K562 (cell line): ENCODE results near the gene ROMO1. TPM values are rescaled to one million over a fixed set of nuclear protein-coding genes. Genes with fewer than 3 reads are reported as not detected.
"Not testable (repeated sequence)": the region's sequence is repeated elsewhere in the genome, so short reads cannot be mapped to it uniquely, and the experiment has no call there.

Experiments used
- ATAC-seq: fragments of 200-7000 bp; cut with Tn5 transposase; 3 replicates; pipeline ENCODE4 v1.9.1; 2020; ENCODE audit warnings: moderate library complexity
- BruUV-seq: library from RNA; stranded (reverse); fragments of 400-500 nt; replicated peaks from 2 replicates; lab custom pipeline; 2021; lab: Mats Ljungman, UMichigan
- CTCF ChIA-PET: fragments of 300-600 bp; formaldehyde crosslinking; extraction: SDS; loops from one replicate; lab custom pipeline; 2021; ENCODE audit warnings: low intra/inter-chr PET ratio; lab: Yijun Ruan, JAX
- POLR2A ChIA-PET: fragments of 300-600, 350-650 bp; sonication (Branson Sonifier 250); formaldehyde crosslinking; extraction: SDS; loops from one replicate; lab custom pipeline; 2021; ENCODE audit warnings: antibody characterized with exemption, inconsistent platforms; lab: Yijun Ruan, JAX
- DNase-seq, 4 experiments: peaks; one replicate each; pipeline versions ENCODE4 v3.0.0 to v3.0.0-alpha.2; 2011 to 2018; ENCODE audit warnings: low spot score in 3 of 4, mixed read lengths in 3 of 4; ENCODE audit errors: extremely low read depth in 1 of 4
- FAIRE-seq: peaks from 2 replicates; lab custom pipeline; 2011; peaks lifted over from hg19 to GRCh38; lab: Jason Lieb, UNC
- H2AFZ ChIP-seq: 2 replicates; pipeline ENCODE4 v1.6.0; 2011; ENCODE audit warnings: low read depth, low read length, control low read depth, inconsistent platforms
- H3K27ac ChIP-seq: fragments of 200-600 bp; 3 replicates; pipeline ENCODE4 v1.8.0; 2011; ENCODE audit warnings: low read depth, mild to moderate bottlenecking, control low read depth, inconsistent platforms, low read length, moderate library complexity, mixed read lengths; ENCODE audit errors: extremely low read depth
- H3K27me3 ChIP-seq, 2 experiments: fragments of 300-600 bp in 1 of 2; 2 replicates in 1 of 2; 3 replicates in 1 of 2; pipeline versions ENCODE4 v1.6.0 to v1.8.0; 2011; ENCODE audit warnings: inconsistent platforms in 2 of 2, low read length in 2 of 2, mild to moderate bottlenecking in 1 of 2, mixed read lengths in 1 of 2, moderate library complexity in 1 of 2; ENCODE audit not compliant: control insufficient read depth in 2 of 2, insufficient read depth in 2 of 2
- H3K36me3 ChIP-seq: fragments of 300-600 bp; 3 replicates; pipeline ENCODE4 v1.8.0; 2011; ENCODE audit warnings: mild to moderate bottlenecking, low read length, inconsistent platforms; ENCODE audit not compliant: control insufficient read depth, insufficient read depth
- H3K4me1 ChIP-seq, 2 experiments: fragments of 200-600 bp in 1 of 2; replicated peaks in 1 of 2; 2 replicates in 1 of 2; 3 replicates in 1 of 2; pipeline versions ENCODE4 v1.5.1 to v1.8.0; 2011; ENCODE audit warnings: inconsistent platforms in 2 of 2, low read length in 2 of 2, mild to moderate bottlenecking in 1 of 2, mixed read lengths in 1 of 2, moderate library complexity in 1 of 2; ENCODE audit not compliant: control insufficient read depth in 2 of 2, insufficient read depth in 2 of 2
- H3K4me2 ChIP-seq: 2 replicates; pipeline ENCODE4 v1.6.1; 2011; ENCODE audit warnings: low read length, control low read depth, inconsistent platforms, mixed read lengths; ENCODE audit not compliant: insufficient read depth
- H3K4me3 ChIP-seq: fragments of 200-600 bp; sonication (generic), shearing (Covaris generic); 2 replicates; pipeline ENCODE4 v1.5.1; 2016; ENCODE audit warnings: control low read depth, inconsistent platforms
- H3K79me2 ChIP-seq: fragments of 200-600 bp; 3 replicates; pipeline ENCODE4 v1.8.0; 2011; ENCODE audit warnings: low read length, inconsistent platforms; ENCODE audit not compliant: control insufficient read depth, insufficient read depth
- H3K9ac ChIP-seq, 2 experiments: 2 replicates each; pipeline versions ENCODE4 v1.6.0 to v1.6.1; 2011; ENCODE audit warnings: low read depth in 2 of 2, low read length in 2 of 2, control low read depth in 1 of 2, inconsistent platforms in 1 of 2, mild to moderate bottlenecking in 1 of 2, mixed read lengths in 1 of 2; ENCODE audit not compliant: insufficient read depth in 1 of 2
- H3K9me1 ChIP-seq: one replicate; pipeline ENCODE4 v1.6.0; 2011; ENCODE audit warnings: inconsistent platforms, mild to moderate bottlenecking, low read length, moderate library complexity; ENCODE audit not compliant: control insufficient read depth, insufficient read depth
- H3K9me3 ChIP-seq: replicated peaks from 2 replicates; pipeline ENCODE4 v1.5.1; 2011; ENCODE audit warnings: low read depth, low read length, inconsistent platforms; ENCODE audit not compliant: control insufficient read depth, insufficient read depth
- H4K20me1 ChIP-seq: replicated peaks from 2 replicates; pipeline ENCODE4 v1.6.1; 2011; ENCODE audit warnings: low read length, inconsistent platforms, mixed read lengths; ENCODE audit not compliant: control insufficient read depth, insufficient read depth
- RBFOX2 ChIP-seq: fragments of 200-400 bp; formaldehyde crosslinking; IDR thresholded peaks from 2 replicates; pipeline ENCODE4 v1.6.1; 2017; ENCODE audit warnings: low read depth, mild to moderate bottlenecking, low read length, moderate library complexity
- WGBS: fragments of 100-300 bp; shearing (Covaris generic); methylation state at CpG from one replicate; pipeline ENCODE4 v1.1.6; 2016; ENCODE audit warnings: low coverage, mixed read lengths; ENCODE audit not compliant: insufficient coverage; ENCODE audit errors: missing lambda C conversion rate; 5-methylcytosine and 5-hydroxymethylcytosine counted together
- in situ Hi-C: fragments of 300-500 bp; cut with MboI; formaldehyde crosslinking; loops from 4 replicates; pipeline ENCODE4 v1.15.0; 2018; ENCODE audit warnings: inconsistent platforms, mixed read lengths
- intact Hi-C: fragments of 100-400 bp; cut with micrococcal nuclease; formaldehyde crosslinking; loops from 2 replicates; pipeline ENCODE4 v1.14.2; 2022
- polyA plus RNA-seq, 8 experiments: library from polyadenylated mRNA; depleted of rRNA in 4 of 8; stranded (reverse) in 5 of 8; unstranded in 3 of 8; fragments of >200 nt; fragmentation: Nextera tagmentation in 2 of 8; fragmentation: Illumina TruSeq in 1 of 8; extraction: Ambion mirVana in 2 of 8; extraction: Trizol in 1 of 8; gene quantifications; 2 replicates each; pipeline versions ENCODE4 v1.2.1 to v1.2.3, GENCODE V29; 2011 to 2014; ENCODE audit warnings: inconsistent platforms in 1 of 8, missing spikeins in 1 of 8
- total RNA-seq, 7 experiments: library from RNA; depleted of rRNA in 6 of 7; stranded (reverse); fragments of >200 nt in 6 of 7; fragmentation: Illumina TruSeq in 2 of 7; extraction: Trizol in 2 of 7; gene quantifications; 2 replicates each; pipeline versions ENCODE4 v1.2.1 to v1.2.3, GENCODE V29; 2011 to 2021; ENCODE audit warnings: low replicate concordance in 1 of 7
- TF ChIP-seq, protein P1 (sequence below): fragments of 250-450 bp; sonication (Bioruptor Pico); IDR thresholded peaks from 2 replicates; pipeline ENCODE4 v1.8.0; 2021; ENCODE audit warnings: borderline replicate concordance, mild to moderate bottlenecking, moderate library complexity; ENCODE audit not compliant: poor library complexity, severe bottlenecking

ROMO1 gene
- total and polyA plus RNA-seq, 9 of the 15 experiments (the other 6 are each of a cell fraction or from before 2014, with no cell fraction given), result 31.8 to 741 (median 226) TPM

DNA sequence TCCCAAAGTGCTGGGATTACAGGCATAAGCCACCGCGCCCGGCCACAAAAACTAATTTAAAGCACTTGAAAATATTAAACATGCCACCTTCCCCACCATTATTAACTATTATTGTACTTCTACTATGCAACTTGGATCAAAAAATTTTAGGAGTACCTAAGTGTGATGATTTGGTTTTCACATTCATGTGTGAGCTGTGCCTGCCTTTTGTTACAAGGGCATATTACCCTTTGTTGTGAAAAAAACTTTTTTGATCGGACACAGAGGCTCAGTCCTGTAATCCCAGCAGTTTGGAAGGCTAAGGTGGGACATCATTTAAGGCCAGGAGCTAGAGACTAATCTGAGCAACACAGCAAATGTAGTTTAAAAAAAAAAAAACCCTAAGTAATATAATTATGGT, 17.1 kb downstream of the ROMO1 start (continued):
- TF ChIP-seq, protein P1, sequence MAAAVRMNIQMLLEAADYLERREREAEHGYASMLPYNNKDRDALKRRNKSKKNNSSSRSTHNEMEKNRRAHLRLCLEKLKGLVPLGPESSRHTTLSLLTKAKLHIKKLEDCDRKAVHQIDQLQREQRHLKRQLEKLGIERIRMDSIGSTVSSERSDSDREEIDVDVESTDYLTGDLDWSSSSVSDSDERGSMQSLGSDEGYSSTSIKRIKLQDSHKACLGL (CRISPR knock-in tag), result no peak

DNA sequence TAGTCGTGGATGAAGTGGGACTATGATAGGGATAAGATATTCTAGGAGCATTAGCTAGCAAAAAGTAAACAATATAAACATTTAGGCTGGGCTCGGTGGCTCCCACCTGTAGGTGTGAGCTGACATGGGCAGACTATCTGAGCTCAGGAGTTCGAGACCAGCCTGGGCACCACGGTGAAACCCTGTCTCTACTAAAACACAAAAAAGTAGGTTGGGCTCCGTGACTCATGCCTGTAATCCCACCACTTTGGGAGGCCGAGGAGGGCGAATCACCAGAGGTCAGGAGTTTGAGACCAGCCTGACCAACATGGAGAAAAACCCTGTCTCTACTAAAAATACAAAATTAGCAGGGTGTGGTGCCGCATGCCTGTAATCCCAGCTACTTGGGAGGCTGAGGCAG, 19.1 kb downstream of the ROMO1 start:
- BruUV-seq, H3K4me3 ChIP-seq, intact Hi-C loops, H3K9me1 ChIP-seq, H3K27me3 ChIP-seq, FAIRE-seq, ATAC-seq, in situ Hi-C loops, H3K4me2 ChIP-seq, H3K4me1 ChIP-seq, H3K9me3 ChIP-seq, H2AFZ ChIP-seq, H3K9ac ChIP-seq, DNase-seq, H3K27ac ChIP-seq: not testable (repeated sequence)
- TF ChIP-seq RBFOX2, result 0 out of 2 replicates have a peak, but pooled peaks have one; percentile 23
- ChIA-PET POLR2A (interaction anchor here (0.6 to 7.2 kb wide), 7 partner anchors 11 to 157 kb away, joined by 3 to 102 read pairs (median 5); partner anchors contain the start of genes NFS1, RBM39 and ROMO1), CTCF (interaction anchor here (0.5 kb wide), 1 partner anchor 84 kb away, joined by 4 read pairs; no protein-coding TSS in a partner anchor)
- Histone ChIP-seq H3K36me3 (peaks cover 98% of the 10 kb centered on the region), H3K79me2 (peaks cover 76% of the 10 kb centered on the region), H4K20me1 (peaks cover 19% of the 10 kb centered on the region)
- 88% methylated on average over 8 of the region's 8 CpGs for WGBS
